Measurements from ENCODE around the gene CUBN. TPM values are rescaled to one million over a fixed set of nuclear protein-coding genes. Genes with fewer than 3 reads are reported as not detected.
A peak's percentile ranks its signal among the peaks of the same experiment; 100 is the strongest.

The CUBN gene
- total and polyA plus RNA-seq, 9 of the 15 experiments (the other 6 are each of a cell fraction or from before 2014, with no cell fraction given) = 0.04 to 0.33 (median 0.09) TPM

- TF ChIP-seq EZH2 (IDR thresholded peaks at IDR 0.05; ENCODE audit: borderline replicate concordance, low read depth, low read length) = no peak
- TF ChIP-seq ZNF561 (CRISPR knock-in tag; conservative IDR thresholded peaks at IDR 0.05) = no peak
- TF ChIP-seq ZNF311 (CRISPR knock-in tag; IDR thresholded peaks at IDR 0.05) = no peak
- peak; percentile 97 for TF ChIP-seq CBFA2T3 (IDR thresholded peaks at IDR 0.05)
- 0 out of 2 replicates have a peak, but pooled peaks have one; percentile 44 for TF ChIP-seq ZNF766 (CRISPR knock-in tag; conservative IDR thresholded peaks at IDR 0.05)
- TF ChIP-seq MAFK (IDR thresholded peaks at IDR 0.05; ENCODE audit: low read length) = no peak; the same call in 1 of the 2 replicates
- TF ChIP-seq NFYB (IDR thresholded peaks at IDR 0.05; ENCODE audit: extremely low read depth, insufficient read length) = no peak
- TF ChIP-seq ZNF175 (CRISPR knock-in tag; IDR thresholded peaks at IDR 0.05; ENCODE audit: low read depth) = peak; percentile 47; the same call in 1 of the 2 replicates
- peak; percentile 97 for TF ChIP-seq FOXJ3 (CRISPR knock-in tag; IDR thresholded peaks at IDR 0.05)
- no peak for TF ChIP-seq ZNF174 (CRISPR knock-in tag; IDR thresholded peaks at IDR 0.05)
- no peak for TF ChIP-seq PPARD (CRISPR knock-in tag; IDR thresholded peaks at IDR 0.05)
- no peak for TF ChIP-seq BRCA1 (IDR thresholded peaks at IDR 0.05)
- TF ChIP-seq BRCA1 (CRISPR knock-in tag; IDR thresholded peaks at IDR 0.05) = no peak
- no peak for TF ChIP-seq CCAR2 (IDR thresholded peaks at IDR 0.05; ENCODE audit: low read depth, low read length)
- TF ChIP-seq PHB (CRISPR knock-in tag; IDR thresholded peaks at IDR 0.05) = no peak
- TF ChIP-seq FIP1L1 (IDR thresholded peaks at IDR 0.05; ENCODE audit: low read depth, low read length, poor library complexity, severe bottlenecking) = no peak
- no peak for TF ChIP-seq MYC (IDR thresholded peaks at IDR 0.05; ENCODE audit: low read depth, low read length)
- no peak for TF ChIP-seq MYC (CRISPR knock-in tag; IDR thresholded peaks at IDR 0.05; ENCODE audit: borderline replicate concordance, low read depth)
- no peak for TF ChIP-seq RUNX1 (IDR thresholded peaks at IDR 0.05; ENCODE audit: low read depth)
- peak; percentile 84 for TF ChIP-seq BRD9 (IDR thresholded peaks at IDR 0.05; ENCODE audit: low read depth, partially characterized antibody)
- no peak for TF ChIP-seq RB1 (IDR thresholded peaks at IDR 0.05; ENCODE audit: low read depth)
- TF ChIP-seq ETV6 (IDR thresholded peaks at IDR 0.05; ENCODE audit: borderline replicate concordance in 1 of 2, low read depth in 2 of 2, low read length in 1 of 2) = peak in 1 of 2 experiments; percentile 65; a peak in 2 of 4 replicates
- no peak for TF ChIP-seq ETV6 (CRISPR knock-in tag; IDR thresholded peaks at IDR 0.05; ENCODE audit: borderline replicate concordance)
- no peak for TF ChIP-seq MAZ (CRISPR knock-in tag; conservative IDR thresholded peaks at IDR 0.05 in 1 of 2, IDR thresholded peaks at IDR 0.05 in 1 of 2)
- TF ChIP-seq POLR2A (conservative IDR thresholded peaks at IDR 0.05) = no peak
- TF ChIP-seq, protein P1, sequence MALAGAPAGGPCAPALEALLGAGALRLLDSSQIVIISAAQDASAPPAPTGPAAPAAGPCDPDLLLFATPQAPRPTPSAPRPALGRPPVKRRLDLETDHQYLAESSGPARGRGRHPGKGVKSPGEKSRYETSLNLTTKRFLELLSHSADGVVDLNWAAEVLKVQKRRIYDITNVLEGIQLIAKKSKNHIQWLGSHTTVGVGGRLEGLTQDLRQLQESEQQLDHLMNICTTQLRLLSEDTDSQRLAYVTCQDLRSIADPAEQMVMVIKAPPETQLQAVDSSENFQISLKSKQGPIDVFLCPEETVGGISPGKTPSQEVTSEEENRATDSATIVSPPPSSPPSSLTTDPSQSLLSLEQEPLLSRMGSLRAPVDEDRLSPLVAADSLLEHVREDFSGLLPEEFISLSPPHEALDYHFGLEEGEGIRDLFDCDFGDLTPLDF (CRISPR knock-in tag; IDR thresholded peaks at IDR 0.05) = no peak
- TF ChIP-seq CBX8 (IDR thresholded peaks at IDR 0.05; ENCODE audit: borderline replicate concordance, extremely low read depth, low read depth, low read length, poor library complexity, severe bottlenecking) = no peak
- TF ChIP-seq, protein P2, sequence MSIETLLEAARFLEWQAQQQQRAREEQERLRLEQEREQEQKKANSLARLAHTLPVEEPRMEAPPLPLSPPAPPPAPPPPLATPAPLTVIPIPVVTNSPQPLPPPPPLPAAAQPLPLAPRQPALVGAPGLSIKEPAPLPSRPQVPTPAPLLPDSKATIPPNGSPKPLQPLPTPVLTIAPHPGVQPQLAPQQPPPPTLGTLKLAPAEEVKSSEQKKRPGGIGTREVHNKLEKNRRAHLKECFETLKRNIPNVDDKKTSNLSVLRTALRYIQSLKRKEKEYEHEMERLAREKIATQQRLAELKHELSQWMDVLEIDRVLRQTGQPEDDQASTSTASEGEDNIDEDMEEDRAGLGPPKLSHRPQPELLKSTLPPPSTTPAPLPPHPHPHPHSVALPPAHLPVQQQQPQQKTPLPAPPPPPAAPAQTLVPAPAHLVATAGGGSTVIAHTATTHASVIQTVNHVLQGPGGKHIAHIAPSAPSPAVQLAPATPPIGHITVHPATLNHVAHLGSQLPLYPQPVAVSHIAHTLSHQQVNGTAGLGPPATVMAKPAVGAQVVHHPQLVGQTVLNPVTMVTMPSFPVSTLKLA (conservative IDR thresholded peaks at IDR 0.05) = peak in 1 of 2 experiments; percentile 64; a peak in 2 of 4 replicates
- TF ChIP-seq PRPF4 (IDR thresholded peaks at IDR 0.05; ENCODE audit: insufficient read depth, low read depth, low read length, poor library complexity, severe bottlenecking) = no peak
These were observed 133.6 kb downstream of the CUBN start (continued) for GRCh38 chr10:16995867-16996529.

Data from K562 (cell line).